Measurements from ENCODE around the gene KRTAP12-1.

Gene KRTAP12-1

GRCh38 chr21:44681861-44682579 is at the start of gene KRTAP12-1:
TSS of gene KRTAP12-1 (minus strand) at chr21:44682163. CDS start at chr21:44682123, 40 bp downstream.
- no peaks in the 10 kb centered on the region for H3K9me3 ChIP-seq (ENCODE audit: control insufficient read depth, low read length)
- H3K27me3 ChIP-seq (ENCODE audit: control insufficient read depth, insufficient read depth, low read length): peaks cover 11% of the 10 kb centered on the region
- no peak within 1 kb of the TSS for H3K4me3 ChIP-seq (ENCODE audit: low read length)
- no peak within 1 kb of the TSS for H3K9ac ChIP-seq (ENCODE audit: low read length)
- no peaks in the 10 kb centered on the region for H3K36me3 ChIP-seq (ENCODE audit: control insufficient read depth, insufficient read depth, low read length)
- H3K4me1 ChIP-seq (ENCODE audit: control insufficient read depth, insufficient read depth, low read length): no peaks in the 10 kb centered on the region

GRCh38 chr21:44730951-44731579 is 49.1 kb upstream of the KRTAP12-1 start:
- H3K9ac ChIP-seq (ENCODE audit: low read length): no peak overlapping the region

GRCh38 chr21:44730028-44730395 is 48.0 kb upstream of the KRTAP12-1 start:
- Histone ChIP-seq H3K9ac (ENCODE audit: low read length) (no peak overlapping the region), H3K9me3 (ENCODE audit: control insufficient read depth, low read length) (no peaks in the 10 kb centered on the region), H3K4me3 (ENCODE audit: low read length) (no peak overlapping the region), H3K27me3 (ENCODE audit: control insufficient read depth, insufficient read depth, low read length) (peaks cover 8% of the 10 kb centered on the region), H3K36me3 (ENCODE audit: control insufficient read depth, insufficient read depth, low read length) (no peaks in the 10 kb centered on the region), H3K4me1 (ENCODE audit: control insufficient read depth, insufficient read depth, low read length) (no peaks in the 10 kb centered on the region)

More at GRCh38 chr21:44730951-44731579, 49.1 kb upstream of the KRTAP12-1 start:
- H3K4me3 ChIP-seq (ENCODE audit: low read length): no peak overlapping the region
- no peaks in the 10 kb centered on the region for H3K4me1 ChIP-seq (ENCODE audit: control insufficient read depth, insufficient read depth, low read length)
- no peaks in the 10 kb centered on the region for H3K9me3 ChIP-seq (ENCODE audit: control insufficient read depth, low read length)
- peaks cover 8% of the 10 kb centered on the region for H3K27me3 ChIP-seq (ENCODE audit: control insufficient read depth, insufficient read depth, low read length)
- H3K36me3 ChIP-seq (ENCODE audit: control insufficient read depth, insufficient read depth, low read length): no peaks in the 10 kb centered on the region

GRCh38 chr21:44729336-44730027 is 47.5 kb upstream of the KRTAP12-1 start:
- peaks cover 8% of the 10 kb centered on the region for H3K27me3 ChIP-seq (ENCODE audit: control insufficient read depth, insufficient read depth, low read length)
- no peaks in the 10 kb centered on the region for H3K9me3 ChIP-seq (ENCODE audit: control insufficient read depth, low read length)
- H3K4me1 ChIP-seq (ENCODE audit: control insufficient read depth, insufficient read depth, low read length): no peaks in the 10 kb centered on the region
- H3K9ac ChIP-seq (ENCODE audit: low read length): no peak overlapping the region
- H3K36me3 ChIP-seq (ENCODE audit: control insufficient read depth, insufficient read depth, low read length): no peaks in the 10 kb centered on the region
- no peak overlapping the region for H3K4me3 ChIP-seq (ENCODE audit: low read length)

GRCh38 chr21:44728716-44729115 is 46.8 kb upstream of the KRTAP12-1 start:
- no peak overlapping the region for H3K4me3 ChIP-seq (ENCODE audit: low read length)
- no peak overlapping the region for H3K9ac ChIP-seq (ENCODE audit: low read length)
- H3K27me3 ChIP-seq (ENCODE audit: control insufficient read depth, insufficient read depth, low read length): peaks cover 14% of the 10 kb centered on the region
- no peaks in the 10 kb centered on the region for H3K4me1 ChIP-seq (ENCODE audit: control insufficient read depth, insufficient read depth, low read length)
- H3K9me3 ChIP-seq (ENCODE audit: control insufficient read depth, low read length): no peaks in the 10 kb centered on the region
- H3K36me3 ChIP-seq (ENCODE audit: control insufficient read depth, insufficient read depth, low read length): no peaks in the 10 kb centered on the region

- H3K4me3 ChIP-seq (ENCODE audit: low read length): no peak overlapping the region
- H3K36me3 ChIP-seq (ENCODE audit: control insufficient read depth, insufficient read depth, low read length): no peaks in the 10 kb centered on the region
- no peaks in the 10 kb centered on the region for H3K9me3 ChIP-seq (ENCODE audit: control insufficient read depth, low read length)
- H3K9ac ChIP-seq (ENCODE audit: low read length): no peak overlapping the region
- no peaks in the 10 kb centered on the region for H3K4me1 ChIP-seq (ENCODE audit: control insufficient read depth, insufficient read depth, low read length)
- peaks cover 24% of the 10 kb centered on the region for H3K27me3 ChIP-seq (ENCODE audit: control insufficient read depth, insufficient read depth, low read length)
Measured at GRCh38 chr21:44727757-44728156, 45.8 kb upstream of the KRTAP12-1 start.

GRCh38 chr21:44727321-44727720 is 45.4 kb upstream of the KRTAP12-1 start:
- H3K4me1 ChIP-seq (ENCODE audit: control insufficient read depth, insufficient read depth, low read length): no peaks in the 10 kb centered on the region
- no peaks in the 10 kb centered on the region for H3K9me3 ChIP-seq (ENCODE audit: control insufficient read depth, low read length)
- peaks cover 27% of the 10 kb centered on the region for H3K27me3 ChIP-seq (ENCODE audit: control insufficient read depth, insufficient read depth, low read length)
- no peak overlapping the region for H3K9ac ChIP-seq (ENCODE audit: low read length)
- H3K4me3 ChIP-seq (ENCODE audit: low read length): no peak overlapping the region
- no peaks in the 10 kb centered on the region for H3K36me3 ChIP-seq (ENCODE audit: control insufficient read depth, insufficient read depth, low read length)

GRCh38 chr21:44726826-44727225 is 44.9 kb upstream of the KRTAP12-1 start:
- Histone ChIP-seq H3K9ac (ENCODE audit: low read length) (no peak overlapping the region), H3K27me3 (ENCODE audit: control insufficient read depth, insufficient read depth, low read length) (peaks cover 27% of the 10 kb centered on the region), H3K4me3 (ENCODE audit: low read length) (no peak overlapping the region), H3K9me3 (ENCODE audit: control insufficient read depth, low read length) (no peaks in the 10 kb centered on the region), H3K36me3 (ENCODE audit: control insufficient read depth, insufficient read depth, low read length) (no peaks in the 10 kb centered on the region), H3K4me1 (ENCODE audit: control insufficient read depth, insufficient read depth, low read length) (no peaks in the 10 kb centered on the region)

- Histone ChIP-seq H3K4me1 (ENCODE audit: control insufficient read depth, insufficient read depth, low read length) (no peaks in the 10 kb centered on the region), H3K4me3 (ENCODE audit: low read length) (no peak overlapping the region), H3K9me3 (ENCODE audit: control insufficient read depth, low read length) (no peaks in the 10 kb centered on the region), H3K36me3 (ENCODE audit: control insufficient read depth, insufficient read depth, low read length) (no peaks in the 10 kb centered on the region), H3K9ac (ENCODE audit: low read length) (no peak overlapping the region), H3K27me3 (ENCODE audit: control insufficient read depth, insufficient read depth, low read length) (peaks cover 27% of the 10 kb centered on the region)
Measured at GRCh38 chr21:44724926-44725325, 43.0 kb upstream of the KRTAP12-1 start.

- no peak overlapping the region for H3K9ac ChIP-seq (ENCODE audit: low read length)
- no peaks in the 10 kb centered on the region for H3K9me3 ChIP-seq (ENCODE audit: control insufficient read depth, low read length)
- H3K36me3 ChIP-seq (ENCODE audit: control insufficient read depth, insufficient read depth, low read length): no peaks in the 10 kb centered on the region
- peaks cover 27% of the 10 kb centered on the region for H3K27me3 ChIP-seq (ENCODE audit: control insufficient read depth, insufficient read depth, low read length)
- H3K4me1 ChIP-seq (ENCODE audit: control insufficient read depth, insufficient read depth, low read length): no peaks in the 10 kb centered on the region
- H3K4me3 ChIP-seq (ENCODE audit: low read length): no peak overlapping the region
Measured at GRCh38 chr21:44724196-44724595, 42.2 kb upstream of the KRTAP12-1 start.

- peaks cover 33% of the 10 kb centered on the region for H3K27me3 ChIP-seq (ENCODE audit: control insufficient read depth, insufficient read depth, low read length)
- no peak overlapping the region for H3K9ac ChIP-seq (ENCODE audit: low read length)
- no peak overlapping the region for H3K4me3 ChIP-seq (ENCODE audit: low read length)
- no peaks in the 10 kb centered on the region for H3K9me3 ChIP-seq (ENCODE audit: control insufficient read depth, low read length)
- H3K36me3 ChIP-seq (ENCODE audit: control insufficient read depth, insufficient read depth, low read length): no peaks in the 10 kb centered on the region
- H3K4me1 ChIP-seq (ENCODE audit: control insufficient read depth, insufficient read depth, low read length): no peaks in the 10 kb centered on the region
Measured at GRCh38 chr21:44723177-44724131, 41.5 kb upstream of the KRTAP12-1 start.
